Measurements from ENCODE around the gene ZNF608. TPM values are rescaled to one million over a fixed set of nuclear protein-coding genes. Genes with fewer than 3 reads are reported as not detected.

ZNF608 gene
- total and polyA plus RNA-seq, 4 experiments from 2014 or later: not detected

- Mint-ChIP-seq H3K27me3 (peaks cover 18 to 32% of the 10 kb centered on the region in 2 donors), H3K27ac (no peak overlapping the region), H3K4me3 (peak overlapping the region in 4 of 8 donors; percentile 2 to 41 (median 22)), H3K36me3 (no peaks in the 10 kb centered on the region), H3K9me3 (peaks cover 0 to 14% (median 3%) of the 10 kb centered on the region in 8 donors), H3K4me1 (peaks cover 10 to 27% (median 12%) of the 10 kb centered on the region in 4 donors)
- Histone ChIP-seq H3K4me3 (ENCODE audit: low read length in 2 of 2) (no peak overlapping the region), H3K27ac (ENCODE audit: low read depth, low read length) (no peak overlapping the region), H3K4me1 (ENCODE audit: insufficient read depth, low read length) (no peaks in the 10 kb centered on the region), H3K9me3 (ENCODE audit: control insufficient read depth in 1 of 2, low read length in 2 of 2) (no peaks in the 10 kb centered on the region), H3K36me3 (ENCODE audit: insufficient read depth, low read length) (no peaks in the 10 kb centered on the region), H3K27me3 (ENCODE audit: insufficient read depth, low read length) (peaks cover 3% of the 10 kb centered on the region)
- ChIA-PET CTCF (ENCODE audit: partially characterized antibody) (no interaction called here), POLR2A (ENCODE audit: partially characterized antibody) (no interaction called here)
- intact Hi-C loops (cut with micrococcal nuclease): no loop called here
- no peak for DNase-seq
Measured at GRCh38 chr5:124748687-124749594, 2.5 kb upstream of the ZNF608 start.

DNA sequence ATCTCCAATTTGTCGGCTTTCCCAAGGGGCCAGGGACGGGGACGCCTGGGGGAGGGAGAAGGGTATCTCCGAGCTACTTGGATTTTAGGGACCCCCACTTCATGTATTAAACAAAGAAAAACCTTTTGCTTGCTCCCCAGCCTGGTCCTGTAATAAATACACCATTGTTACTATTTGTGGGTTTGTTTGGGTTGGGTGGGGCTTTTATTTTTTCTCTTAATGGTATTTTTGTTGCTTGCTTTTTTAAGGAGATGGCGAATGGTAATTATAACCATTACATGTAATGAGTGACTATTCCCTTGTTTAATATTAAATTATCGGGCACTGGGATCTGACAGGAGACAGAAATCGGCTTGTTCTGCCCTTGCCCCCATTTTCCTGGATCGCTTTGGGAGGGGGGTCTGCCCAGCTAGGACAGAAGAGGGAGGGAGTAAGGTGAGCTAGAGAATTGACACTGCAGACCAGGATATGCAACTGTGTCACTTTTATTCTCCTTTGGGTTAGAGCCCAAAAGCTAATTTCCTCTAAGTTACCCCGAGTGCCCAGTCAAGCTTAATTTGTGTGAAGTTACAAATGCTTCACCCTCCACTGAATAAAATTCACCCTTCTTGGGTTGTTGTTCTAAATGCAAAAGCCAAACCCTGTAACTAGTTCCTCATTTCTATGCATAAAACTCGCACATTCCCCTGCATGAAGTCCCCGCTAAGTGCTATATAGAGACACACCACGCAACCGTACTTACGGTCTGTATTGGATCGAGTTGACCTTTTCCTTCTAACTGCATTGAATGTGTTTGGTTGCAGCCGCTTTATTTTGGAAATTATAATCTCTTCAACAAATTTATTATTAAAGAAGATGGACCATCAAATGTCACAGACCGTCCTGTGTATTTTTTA lies 1.6 kb upstream of the ZNF608 start:
- Mint-ChIP-seq H3K9me3 (peaks cover 0 to 14% (median 3%) of the 10 kb centered on the region in 8 donors), H3K4me3 (peak overlapping the region in 4 of 8 donors; percentile 20 to 41 (median 38)), H3K4me1 (peaks cover 10 to 27% (median 12%) of the 10 kb centered on the region in 4 donors), H3K27me3 (peaks cover 18 to 32% of the 10 kb centered on the region in 2 donors), H3K36me3 (no peaks in the 10 kb centered on the region), H3K27ac (no peak overlapping the region)
- intact Hi-C loops (cut with micrococcal nuclease): no loop called here
- Histone ChIP-seq H3K27me3 (ENCODE audit: insufficient read depth, low read length) (peaks cover 3% of the 10 kb centered on the region), H3K4me1 (ENCODE audit: insufficient read depth, low read length) (no peaks in the 10 kb centered on the region), H3K27ac (ENCODE audit: low read depth, low read length) (no peak overlapping the region), H3K4me3 (ENCODE audit: low read length in 2 of 2) (no peak overlapping the region), H3K36me3 (ENCODE audit: insufficient read depth, low read length) (no peaks in the 10 kb centered on the region), H3K9me3 (ENCODE audit: control insufficient read depth in 1 of 2, low read length in 2 of 2) (no peaks in the 10 kb centered on the region)
- POLR2A ChIA-PET (ENCODE audit: partially characterized antibody): no interaction called here
- DNase-seq: no peak
- CTCF ChIA-PET (ENCODE audit: partially characterized antibody): no interaction called here

DNA sequence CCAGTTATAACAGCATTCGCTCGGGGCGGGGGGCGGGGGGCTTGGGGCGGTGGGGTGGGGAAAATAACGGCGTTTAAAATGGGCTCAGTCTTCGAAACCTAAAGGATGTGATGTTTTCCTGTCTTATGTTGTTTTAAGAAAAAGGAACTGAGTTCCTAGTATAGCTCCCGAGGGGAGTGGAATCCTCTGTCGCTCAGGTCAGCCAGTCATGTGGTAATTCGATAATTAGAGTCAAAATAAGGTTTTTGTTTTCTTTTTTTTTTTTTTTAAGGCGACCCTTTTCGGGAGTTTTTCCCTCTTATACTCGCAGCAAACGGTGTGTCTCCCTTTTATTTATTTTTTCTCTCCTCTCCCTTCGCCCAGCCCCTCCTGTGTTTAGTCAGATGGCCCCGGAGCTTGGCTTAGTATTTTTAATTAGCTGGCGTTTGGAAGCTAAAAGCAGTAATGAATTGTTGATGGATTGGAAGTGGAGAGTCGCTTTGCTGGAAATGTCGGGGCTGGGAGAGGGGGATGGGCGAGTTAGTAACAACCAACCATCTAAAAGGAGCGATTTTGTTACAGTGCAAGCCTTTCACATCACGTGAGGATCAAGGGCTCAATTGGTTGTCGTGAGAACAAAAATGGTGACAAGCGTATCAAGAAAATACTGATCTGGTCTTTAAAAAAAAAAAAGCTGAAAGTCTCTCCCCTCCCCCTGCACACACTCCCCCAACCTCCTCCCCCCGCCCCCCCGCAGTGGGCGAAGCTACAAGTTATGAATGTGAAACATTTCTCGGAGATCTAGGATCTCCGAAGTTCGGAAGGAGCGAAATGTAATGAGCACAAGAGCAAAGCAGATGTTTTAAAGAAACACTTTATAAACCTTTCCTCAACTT lies 714 bp upstream of the ZNF608 start:
- Histone ChIP-seq H3K4me1 (ENCODE audit: insufficient read depth, low read length) (no peaks in the 10 kb centered on the region), H3K27ac (ENCODE audit: low read depth, low read length) (no peak overlapping the region), H3K4me3 (ENCODE audit: low read length in 2 of 2) (no peak overlapping the region), H3K36me3 (ENCODE audit: insufficient read depth, low read length) (no peaks in the 10 kb centered on the region), H3K27me3 (ENCODE audit: insufficient read depth, low read length) (peaks cover 3% of the 10 kb centered on the region), H3K9me3 (ENCODE audit: control insufficient read depth in 1 of 2, low read length in 2 of 2) (no peaks in the 10 kb centered on the region)
- Mint-ChIP-seq H3K4me3 (peak overlapping the region in 6 of 8 donors; percentile 3 to 76 (median 37)), H3K27ac (no peak overlapping the region), H3K36me3 (no peaks in the 10 kb centered on the region), H3K9me3 (peaks cover 0 to 14% (median 3%) of the 10 kb centered on the region in 8 donors), H3K27me3 (peaks cover 18 to 32% of the 10 kb centered on the region in 2 donors), H3K4me1 (peaks cover 10 to 27% (median 12%) of the 10 kb centered on the region in 4 donors)
- intact Hi-C loops (cut with micrococcal nuclease): no loop called here
- ChIA-PET POLR2A (ENCODE audit: partially characterized antibody) (no interaction called here), CTCF (ENCODE audit: partially characterized antibody) (no interaction called here)
- no peak for DNase-seq

- no peaks in the 10 kb centered on the region for H3K4me1 ChIP-seq (ENCODE audit: insufficient read depth, low read length)
- Mint-ChIP-seq H3K27me3 (peaks cover 18 to 32% of the 10 kb centered on the region in 2 donors), H3K4me1 (peaks cover 10 to 27% (median 12%) of the 10 kb centered on the region in 4 donors), H3K9me3 (peaks cover 0 to 7% (median 2%) of the 10 kb centered on the region in 8 donors), H3K4me3 (no peak overlapping the region), H3K36me3 (no peaks in the 10 kb centered on the region), H3K27ac (no peak overlapping the region)
- no peaks in the 10 kb centered on the region for H3K36me3 ChIP-seq (ENCODE audit: insufficient read depth, low read length)
- no peak overlapping the region for H3K4me3 ChIP-seq (ENCODE audit: low read length in 2 of 2)
- DNase-seq: no peak
- H3K9me3 ChIP-seq (ENCODE audit: control insufficient read depth in 1 of 2, low read length in 2 of 2): no peaks in the 10 kb centered on the region
- POLR2A ChIA-PET (ENCODE audit: partially characterized antibody): no interaction called here
- intact Hi-C loops (cut with micrococcal nuclease): no loop called here
- H3K27me3 ChIP-seq (ENCODE audit: insufficient read depth, low read length): peaks cover 3% of the 10 kb centered on the region
- no peak overlapping the region for H3K27ac ChIP-seq (ENCODE audit: low read depth, low read length)
- CTCF ChIA-PET (ENCODE audit: partially characterized antibody): no interaction called here
Measured at GRCh38 chr5:124745007-124745927, 1.2 kb downstream of the ZNF608 start.

DNA sequence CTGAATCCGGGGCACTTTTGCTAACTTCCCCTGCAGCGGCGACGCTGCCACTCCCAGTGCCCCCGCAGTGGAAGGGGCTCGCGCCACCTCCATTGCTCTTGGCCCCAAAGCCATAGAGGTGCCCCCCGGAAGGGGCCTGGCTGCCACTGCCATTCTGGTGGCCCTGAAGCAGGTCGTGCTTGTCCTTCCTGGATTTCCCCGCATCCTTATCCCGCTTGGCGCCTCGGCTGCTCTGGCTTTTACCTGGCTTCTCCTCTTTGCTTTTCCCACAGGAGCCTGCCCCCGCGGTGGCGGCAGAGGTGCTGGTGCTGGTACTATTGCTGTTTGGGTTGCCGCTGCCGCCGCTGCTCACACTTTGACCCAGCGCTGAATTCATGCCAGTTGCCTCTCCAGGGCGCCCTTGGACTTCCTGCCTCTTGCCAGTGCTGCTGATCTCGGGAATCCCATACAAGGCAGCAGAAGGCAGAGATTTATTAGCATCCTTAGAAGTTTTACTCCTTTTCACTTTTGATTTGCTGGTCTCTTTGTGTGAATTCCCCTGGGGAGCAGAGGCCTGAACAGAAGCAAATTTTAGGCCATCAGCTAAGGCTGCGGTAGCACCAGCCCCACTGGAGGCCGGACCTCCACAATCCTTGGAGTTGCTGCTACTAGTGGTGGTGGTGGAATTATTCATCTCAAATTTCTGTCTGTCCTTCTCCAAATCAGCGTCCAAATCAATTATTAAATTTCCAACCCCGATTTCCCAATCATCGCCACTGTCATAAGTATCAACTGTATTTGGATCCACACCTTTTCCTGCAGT lies 2.1 kb downstream of the ZNF608 start:
- Mint-ChIP-seq H3K36me3 (no peaks in the 10 kb centered on the region), H3K27me3 (peaks cover 20 to 35% of the 10 kb centered on the region in 2 donors), H3K4me1 (peaks cover 10 to 27% (median 12%) of the 10 kb centered on the region in 4 donors), H3K27ac (no peak overlapping the region), H3K9me3 (peaks cover 0 to 7% (median 2%) of the 10 kb centered on the region in 8 donors), H3K4me3 (no peak overlapping the region)
- no peak overlapping the region for H3K27ac ChIP-seq (ENCODE audit: low read depth, low read length)
- no peak overlapping the region for H3K4me3 ChIP-seq (ENCODE audit: low read length in 2 of 2)
- ChIA-PET POLR2A (ENCODE audit: partially characterized antibody) (no interaction called here), CTCF (ENCODE audit: partially characterized antibody) (no interaction called here)
- peaks cover 3% of the 10 kb centered on the region for H3K27me3 ChIP-seq (ENCODE audit: insufficient read depth, low read length)
- no peaks in the 10 kb centered on the region for H3K4me1 ChIP-seq (ENCODE audit: insufficient read depth, low read length)
- no peaks in the 10 kb centered on the region for H3K36me3 ChIP-seq (ENCODE audit: insufficient read depth, low read length)
- DNase-seq: no peak
- H3K9me3 ChIP-seq (ENCODE audit: control insufficient read depth in 1 of 2, low read length in 2 of 2): no peaks in the 10 kb centered on the region
- intact Hi-C loops (cut with micrococcal nuclease): no loop called here
